ENCODE measurements around the gene CCNYL1.

GRCh38 chr2:207720517-207721187 is 9.2 kb downstream of the CCNYL1 start:
- TF ChIP-seq CTCF (IDR thresholded peaks at IDR 0.05), result no peak
- TF ChIP-seq ZFX (IDR thresholded peaks at IDR 0.05; ENCODE audit: borderline replicate concordance), result no peak

Data from 22Rv1 (cell line).